ENCODE data around the gene KCNJ3. TPM values are rescaled to one million over a fixed set of nuclear protein-coding genes. Genes with fewer than 3 reads are reported as not detected.

The KCNJ3 gene
- total and polyA plus RNA-seq, 7 donors, result 0.04 to 1.0 (median 0.22) TPM; not detected in 2

- Histone ChIP-seq H3K36me3 (ENCODE audit: insufficient read depth in 1 of 2, low read depth in 1 of 2) (no peaks in the 10 kb centered on the region), H3K4me3 (no peak overlapping the region), H3K4me1 (no peaks in the 10 kb centered on the region), H3K27ac (no peak overlapping the region), H3K27me3 (ENCODE audit: insufficient read depth in 3 of 3, low read length in 2 of 3) (no peaks in the 10 kb centered on the region), H3K9me3 (no peaks in the 10 kb centered on the region)
- DNase-seq, result no peak
- ATAC-seq, result no peak
- 24 to 37% (median 36%) methylated on average over 3 of the region's 3 CpGs for WGBS, 3 donors
- intact Hi-C loops (cut with DNase I), result no loop called here
- no peak for TF ChIP-seq CTCF (IDR thresholded peaks at IDR 0.05)
Observed at GRCh38 chr2:154709215-154709614, 10.7 kb downstream of the KCNJ3 start.

GRCh38 chr2:154710078-154710477, 11.6 kb downstream of the KCNJ3 start:
- Histone ChIP-seq H3K36me3 (ENCODE audit: insufficient read depth in 1 of 2, low read depth in 1 of 2) (no peaks in the 10 kb centered on the region), H3K4me1 (no peaks in the 10 kb centered on the region), H3K4me3 (no peak overlapping the region), H3K9me3 (no peaks in the 10 kb centered on the region), H3K27ac (no peak overlapping the region), H3K27me3 (ENCODE audit: insufficient read depth in 3 of 3, low read length in 2 of 3) (no peaks in the 10 kb centered on the region)
- intact Hi-C loops (cut with DNase I), result no loop called here
- no peak for TF ChIP-seq CTCF (IDR thresholded peaks at IDR 0.05)
- DNase-seq (no peak), ATAC-seq (no peak)
- 87 to 95% (median 91%) methylated on average over 2 of the region's 2 CpGs for WGBS, 3 donors

GRCh38 chr2:154710685-154711084, 12.2 kb downstream of the KCNJ3 start:
- no peaks in the 10 kb centered on the region for H3K36me3 ChIP-seq (ENCODE audit: insufficient read depth in 1 of 2, low read depth in 1 of 2)
- no peak overlapping the region for H3K27ac ChIP-seq
- ATAC-seq, result no peak
- no peaks in the 10 kb centered on the region for H3K9me3 ChIP-seq
- no peaks in the 10 kb centered on the region for H3K4me1 ChIP-seq
- H3K4me3 ChIP-seq, result no peak overlapping the region
- H3K27me3 ChIP-seq (ENCODE audit: insufficient read depth in 3 of 3, low read length in 2 of 3), result no peaks in the 10 kb centered on the region
- 92 to 96% (median 95%) methylated on average over 2 of the region's 2 CpGs for WGBS, 3 donors
- intact Hi-C loops (cut with DNase I), result no loop called here
- no peak for DNase-seq
- TF ChIP-seq CTCF (IDR thresholded peaks at IDR 0.05), result no peak

GRCh38 chr2:154713675-154714074, 15.2 kb downstream of the KCNJ3 start:
- DNase-seq, result no peak
- no peaks in the 10 kb centered on the region for H3K36me3 ChIP-seq (ENCODE audit: insufficient read depth in 1 of 2, low read depth in 1 of 2)
- no peaks in the 10 kb centered on the region for H3K9me3 ChIP-seq
- ATAC-seq, result no peak
- TF ChIP-seq CTCF (IDR thresholded peaks at IDR 0.05), result no peak
- H3K4me3 ChIP-seq, result no peak overlapping the region
- H3K4me1 ChIP-seq, result no peaks in the 10 kb centered on the region
- no peak overlapping the region for H3K27ac ChIP-seq
- no peaks in the 10 kb centered on the region for H3K27me3 ChIP-seq (ENCODE audit: insufficient read depth in 3 of 3, low read length in 2 of 3)
- intact Hi-C loops (cut with DNase I), result no loop called here

GRCh38 chr2:154720651-154721050, 22.2 kb downstream of the KCNJ3 start:
- 39 to 63% (median 44%) methylated on average over 2 of the region's 2 CpGs for WGBS, 3 donors
- H3K27ac ChIP-seq, result no peak overlapping the region
- no peaks in the 10 kb centered on the region for H3K27me3 ChIP-seq (ENCODE audit: insufficient read depth in 3 of 3, low read length in 2 of 3)
- DNase-seq (no peak), ATAC-seq (no peak)
- no peaks in the 10 kb centered on the region for H3K36me3 ChIP-seq (ENCODE audit: insufficient read depth in 1 of 2, low read depth in 1 of 2)
- no peak for TF ChIP-seq CTCF (IDR thresholded peaks at IDR 0.05)
- H3K9me3 ChIP-seq, result no peaks in the 10 kb centered on the region
- intact Hi-C loops (cut with DNase I), result no loop called here
- H3K4me3 ChIP-seq, result no peak overlapping the region
- H3K4me1 ChIP-seq, result no peaks in the 10 kb centered on the region

All from psoas muscle (tissue), 8 donors.